IPS DF 6.9 (cell line): Measurements from ENCODE around the gene STRBP.

Experiments used
- DNase-seq: peaks from one replicate; pipeline ENCODE4 v3.0.0-alpha.2; 2013; ENCODE audit warnings: low read depth, low spot score
- H3K27ac ChIP-seq: one replicate; pipeline ENCODE4 v1.5.1; 2013; ENCODE audit warnings: low read length, control low read depth
- H3K27me3 ChIP-seq: 2 replicates; pipeline ENCODE4 v1.6.1; 2013; ENCODE audit warnings: mild to moderate bottlenecking, low read length; ENCODE audit not compliant: control insufficient read depth, insufficient read depth
- H3K36me3 ChIP-seq: 2 replicates; pipeline ENCODE4 v1.6.1; 2013; ENCODE audit warnings: low read length; ENCODE audit not compliant: control insufficient read depth, insufficient read depth
- H3K4me1 ChIP-seq: 2 replicates; pipeline ENCODE4 v1.6.1; 2013; ENCODE audit warnings: low read length; ENCODE audit not compliant: control insufficient read depth, insufficient read depth
- H3K4me3 ChIP-seq: 2 replicates; pipeline ENCODE4 v1.5.1; 2013; ENCODE audit warnings: mild to moderate bottlenecking, low read length
- H3K9me3 ChIP-seq: 2 replicates; pipeline ENCODE4 v1.6.1; 2013; ENCODE audit warnings: low read length, inconsistent platforms; ENCODE audit not compliant: control insufficient read depth, insufficient read depth
- WGBS: extraction: QIAGEN DNeasy Blood & Tissue Kit; methylation state at CpG from one replicate; pipeline ENCODE4 v1.1.7; 2013; ENCODE audit warnings: mixed read lengths, missing lambda C conversion rate; ENCODE audit not compliant: insufficient read length, insufficient coverage; 5-methylcytosine and 5-hydroxymethylcytosine counted together

Gene STRBP

GRCh38 chr9:123090198-123090896, 178.0 kb downstream of the STRBP start:
- no peak for DNase-seq
- H3K36me3 ChIP-seq = peaks cover 4% of the 10 kb centered on the region; the same call in 1 of the 2 replicates
- no CpG with 5 or more reads among the region's 8 CpGs for WGBS
- no peaks in the 10 kb centered on the region for H3K9me3 ChIP-seq
- no peak overlapping the region for H3K4me3 ChIP-seq
- no peaks in the 10 kb centered on the region for H3K27me3 ChIP-seq
- no peaks in the 10 kb centered on the region for H3K4me1 ChIP-seq
- H3K27ac ChIP-seq = no peak overlapping the region

DNA sequence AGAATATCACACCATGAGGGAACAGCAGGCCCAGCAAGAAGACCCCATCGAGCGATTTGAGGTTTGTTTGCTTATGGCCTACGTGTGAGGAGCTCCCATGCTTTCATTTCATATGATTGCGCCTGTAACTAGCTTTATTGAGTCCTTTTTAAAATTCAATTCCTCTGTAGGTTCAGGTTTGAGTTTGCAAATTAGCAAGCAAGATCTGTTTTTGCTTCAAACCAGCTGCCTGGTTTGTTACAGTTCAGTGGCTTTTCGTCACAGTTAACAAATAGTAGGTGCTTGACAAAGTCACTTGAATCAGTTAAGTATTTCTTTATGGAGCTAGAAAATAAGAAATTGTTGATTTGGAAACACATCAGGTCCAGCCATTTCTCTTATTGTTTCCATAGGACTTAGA, 178.6 kb downstream of the STRBP start:
- H3K4me1 ChIP-seq = 0 out of 2 replicates have a peak, but pooled peaks cover under 1% of the 10 kb centered on the region
- H3K27me3 ChIP-seq = no peaks in the 10 kb centered on the region
- WGBS = no CpG with 5 or more reads among the region's 5 CpGs
- no peak overlapping the region for H3K4me3 ChIP-seq
- DNase-seq = no peak
- H3K36me3 ChIP-seq = peaks cover 4% of the 10 kb centered on the region; the same call in 1 of the 2 replicates
- H3K9me3 ChIP-seq = no peaks in the 10 kb centered on the region
- no peak overlapping the region for H3K27ac ChIP-seq

GRCh38 chr9:123089040-123089439, 179.3 kb downstream of the STRBP start:
- H3K36me3 ChIP-seq = peaks cover 4% of the 10 kb centered on the region; the same call in 1 of the 2 replicates
- H3K4me1 ChIP-seq = 0 out of 2 replicates have a peak, but pooled peaks cover 2% of the 10 kb centered on the region
- H3K9me3 ChIP-seq = no peaks in the 10 kb centered on the region
- H3K27ac ChIP-seq = no peak overlapping the region
- no peaks in the 10 kb centered on the region for H3K27me3 ChIP-seq
- WGBS = no CpG with 5 or more reads among the region's 1 CpG
- no peak for DNase-seq
- H3K4me3 ChIP-seq = no peak overlapping the region

DNA sequence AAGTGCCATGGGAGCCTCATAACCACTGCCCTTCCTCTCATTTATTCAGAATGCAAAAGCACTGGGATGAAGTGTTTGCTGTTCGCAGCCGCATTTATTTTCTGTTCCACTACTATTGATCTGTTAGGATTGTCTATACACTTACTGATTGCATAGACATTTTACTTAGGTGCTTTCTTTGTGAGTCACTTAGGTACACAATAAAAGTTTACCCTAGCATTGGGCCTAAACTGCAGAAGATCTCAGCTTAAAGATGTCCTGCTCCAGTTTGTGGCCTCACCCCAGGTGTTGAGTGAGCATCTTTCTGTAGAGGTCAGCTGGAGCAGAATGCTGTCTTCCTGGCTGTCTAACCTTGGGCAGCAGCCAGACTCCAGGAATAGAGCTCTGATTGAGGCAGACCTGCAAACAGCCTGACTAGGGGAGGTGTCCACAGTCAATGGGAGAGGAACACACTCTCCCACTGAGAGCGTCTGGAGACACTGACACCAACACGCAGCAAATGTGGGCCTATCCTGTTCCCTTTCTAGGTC, 181.0 kb downstream of the STRBP start:
- Histone ChIP-seq H3K9me3 (no peaks in the 10 kb centered on the region), H3K27ac (no peak overlapping the region), H3K27me3 (no peaks in the 10 kb centered on the region), H3K4me3 (no peak overlapping the region), H3K4me1 (0 out of 2 replicates have a peak, but pooled peaks cover 2% of the 10 kb centered on the region), H3K36me3 (no peaks in the 10 kb centered on the region)
- no CpG with 5 or more reads among the region's 4 CpGs for WGBS
- DNase-seq = no peak

- no CpG with 5 or more reads among the region's 2 CpGs for WGBS
- Histone ChIP-seq H3K4me3 (no peak overlapping the region), H3K27ac (no peak overlapping the region), H3K36me3 (no peaks in the 10 kb centered on the region), H3K27me3 (no peaks in the 10 kb centered on the region), H3K9me3 (no peaks in the 10 kb centered on the region), H3K4me1 (0 out of 2 replicates have a peak, but pooled peaks cover 2% of the 10 kb centered on the region)
- no peak for DNase-seq
These were observed 182.5 kb downstream of the STRBP start for GRCh38 chr9:123085916-123086315.

DNA sequence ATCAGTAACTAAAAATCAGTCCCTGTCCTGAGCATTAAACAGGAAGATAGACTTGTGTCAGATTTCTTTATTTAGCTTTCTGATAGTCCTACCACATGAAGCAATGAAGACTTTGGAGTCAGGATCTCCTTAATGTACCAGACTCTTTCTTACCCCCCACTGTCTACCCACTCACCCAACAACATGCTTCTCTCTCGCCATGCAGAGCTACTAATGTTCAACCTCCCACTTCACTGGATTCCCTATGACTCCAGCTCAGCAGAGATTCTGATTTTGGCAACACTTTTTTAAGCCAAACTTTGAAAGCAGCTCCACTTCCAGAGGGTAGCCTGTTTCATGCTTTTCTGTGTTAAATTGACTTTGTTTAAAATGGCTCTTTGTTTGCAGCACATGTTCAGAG, 184.1 kb downstream of the STRBP start:
- WGBS = no CpG with 5 or more reads among the region's 1 CpG
- DNase-seq = no peak
- H3K4me1 ChIP-seq = 0 out of 2 replicates have a peak, but pooled peaks cover 2% of the 10 kb centered on the region
- no peak overlapping the region for H3K27ac ChIP-seq
- no peaks in the 10 kb centered on the region for H3K9me3 ChIP-seq
- no peaks in the 10 kb centered on the region for H3K36me3 ChIP-seq
- no peak overlapping the region for H3K4me3 ChIP-seq
- no peaks in the 10 kb centered on the region for H3K27me3 ChIP-seq

DNA sequence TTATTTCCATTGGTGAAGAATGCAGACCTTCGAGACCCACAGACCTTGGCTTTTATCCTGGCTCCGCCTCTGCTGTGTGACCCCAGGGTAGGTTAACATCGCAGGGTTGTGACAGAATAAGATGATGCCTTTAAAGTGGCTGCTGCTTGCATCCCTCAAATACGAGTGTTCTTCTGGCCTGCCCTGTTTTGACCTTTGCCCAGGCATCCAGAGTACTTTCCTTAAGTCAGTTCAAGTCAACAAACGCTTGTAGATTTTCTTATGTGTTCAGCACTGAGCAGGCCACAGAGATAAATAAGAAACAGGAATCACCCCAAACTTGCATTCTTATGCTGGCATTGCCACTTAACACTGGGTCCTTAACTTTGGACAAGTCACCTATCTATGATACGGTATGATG, 184.7 kb downstream of the STRBP start:
- DNase-seq = no peak
- no peaks in the 10 kb centered on the region for H3K9me3 ChIP-seq
- WGBS = no CpG with 5 or more reads among the region's 6 CpGs
- H3K4me3 ChIP-seq = no peak overlapping the region
- no peak overlapping the region for H3K27ac ChIP-seq
- 0 out of 2 replicates have a peak, but pooled peaks cover 2% of the 10 kb centered on the region for H3K4me1 ChIP-seq
- H3K36me3 ChIP-seq = no peaks in the 10 kb centered on the region
- H3K27me3 ChIP-seq = no peaks in the 10 kb centered on the region

DNA sequence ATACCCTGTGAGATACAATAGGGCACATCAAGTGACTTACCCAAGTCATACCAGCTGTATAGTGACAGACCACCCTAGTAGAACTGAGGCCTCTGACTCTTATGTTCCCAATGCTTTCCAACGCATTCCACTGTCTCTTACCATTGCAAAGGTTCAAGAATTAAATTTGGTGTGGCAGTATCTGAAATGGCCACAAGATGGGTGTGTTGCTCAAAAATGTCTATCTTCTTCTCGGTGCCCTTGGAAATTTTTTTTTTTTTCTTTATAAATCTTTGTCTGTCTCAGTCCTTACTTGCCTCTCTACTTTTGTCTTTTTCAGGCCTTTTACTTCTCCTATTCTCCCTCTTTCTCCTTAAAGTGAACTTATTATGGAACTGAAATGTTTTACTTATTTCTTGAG, 186.6 kb downstream of the STRBP start:
- H3K36me3 ChIP-seq = no peaks in the 10 kb centered on the region
- DNase-seq = no peak
- no peaks in the 10 kb centered on the region for H3K27me3 ChIP-seq
- H3K4me1 ChIP-seq = 0 out of 2 replicates have a peak, but pooled peaks cover 2% of the 10 kb centered on the region
- no peak overlapping the region for H3K4me3 ChIP-seq
- H3K9me3 ChIP-seq = no peaks in the 10 kb centered on the region
- no CpG with 5 or more reads among the region's 2 CpGs for WGBS
- H3K27ac ChIP-seq = no peak overlapping the region

GRCh38 chr9:123080444-123080843, 187.9 kb downstream of the STRBP start:
- Histone ChIP-seq H3K27me3 (no peaks in the 10 kb centered on the region), H3K4me3 (no peak overlapping the region), H3K36me3 (no peaks in the 10 kb centered on the region), H3K27ac (no peak overlapping the region), H3K4me1 (peaks cover 4% of the 10 kb centered on the region; the same call in 1 of the 2 replicates), H3K9me3 (no peaks in the 10 kb centered on the region)
- no peak for DNase-seq
- no CpG with 5 or more reads among the region's 3 CpGs for WGBS

- no CpG with 5 or more reads among the region's 3 CpGs for WGBS
- H3K27ac ChIP-seq = no peak overlapping the region
- H3K9me3 ChIP-seq = no peaks in the 10 kb centered on the region
- H3K4me3 ChIP-seq = no peak overlapping the region
- DNase-seq = no peak
- peaks cover 4% of the 10 kb centered on the region; the same call in 1 of the 2 replicates for H3K4me1 ChIP-seq
- no peaks in the 10 kb centered on the region for H3K27me3 ChIP-seq
- H3K36me3 ChIP-seq = no peaks in the 10 kb centered on the region
These were observed 193.8 kb downstream of the STRBP start for GRCh38 chr9:123074628-123075027.
